Measurements from ENCODE around the gene ZNF738.

The ZNF738 gene

GRCh38 chr19:21352830-21353229 lies 6.0 kb upstream of the ZNF738 start:
- DNase-seq (no peak), ATAC-seq (replicated peaks) (no peak)
- H3K9me3 Mint-ChIP-seq: peaks cover 0 to 2% of the 10 kb centered on the region in 2 donors
- no peaks in the 10 kb centered on the region for H3K4me1 Mint-ChIP-seq (ENCODE audit: low read depth in 2 of 2)
- H3K36me3 Mint-ChIP-seq (ENCODE audit: insufficient read depth): no peaks in the 10 kb centered on the region
- H3K27ac Mint-ChIP-seq: no peak overlapping the region
- H3K27me3 Mint-ChIP-seq: no peaks in the 10 kb centered on the region
- H3K4me3 Mint-ChIP-seq: no peak overlapping the region

DNA sequence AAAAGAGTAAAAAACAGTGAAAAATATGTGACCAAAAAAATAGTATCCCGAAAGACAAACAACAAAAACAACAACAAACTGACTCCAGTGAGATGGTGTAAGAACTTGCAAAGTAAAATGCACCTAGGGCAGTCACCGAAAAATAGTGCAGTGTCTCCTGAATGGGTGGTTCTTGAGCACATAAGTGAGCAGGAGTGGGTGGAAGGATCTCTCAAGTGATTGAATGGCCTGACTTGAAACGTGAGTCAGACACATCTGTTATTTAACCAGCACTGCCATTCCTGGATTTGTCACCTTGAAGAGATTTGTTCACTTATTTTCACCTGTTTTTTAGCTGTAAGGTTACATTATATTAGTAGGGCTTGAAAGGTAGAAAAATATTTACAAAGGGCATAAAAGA lies 3.5 kb downstream of the ZNF738 start:
- ATAC-seq (replicated peaks) (no peak), DNase-seq (no peak)
- H3K27me3 Mint-ChIP-seq: no peaks in the 10 kb centered on the region
- H3K27ac Mint-ChIP-seq: no peak overlapping the region
- H3K9me3 Mint-ChIP-seq: no peaks in the 10 kb centered on the region
- H3K4me1 Mint-ChIP-seq (ENCODE audit: low read depth in 2 of 2): peaks cover 4 to 6% of the 10 kb centered on the region in 2 donors
- peaks cover 13% of the 10 kb centered on the region for H3K36me3 Mint-ChIP-seq (ENCODE audit: insufficient read depth)
- H3K4me3 Mint-ChIP-seq: no peak overlapping the region

- H3K4me3 Mint-ChIP-seq: no peak overlapping the region
- peaks cover 8% of the 10 kb centered on the region for H3K36me3 Mint-ChIP-seq (ENCODE audit: insufficient read depth)
- ATAC-seq (replicated peaks): no peak
- no peaks in the 10 kb centered on the region for H3K4me1 Mint-ChIP-seq (ENCODE audit: low read depth in 2 of 2)
- no peak for DNase-seq
- no peak overlapping the region for H3K27ac Mint-ChIP-seq
- no peaks in the 10 kb centered on the region for H3K27me3 Mint-ChIP-seq
- H3K9me3 Mint-ChIP-seq: peaks cover 3 to 18% of the 10 kb centered on the region in 2 donors
Observed at GRCh38 chr19:21383980-21384582, 25.3 kb downstream of the ZNF738 start.

GRCh38 chr19:21396121-21396520 lies 37.3 kb downstream of the ZNF738 start:
- no peaks in the 10 kb centered on the region for H3K9me3 Mint-ChIP-seq
- H3K36me3 Mint-ChIP-seq (ENCODE audit: insufficient read depth): peaks cover 39% of the 10 kb centered on the region
- ATAC-seq (replicated peaks) (no peak), DNase-seq (no peak)
- no peak overlapping the region for H3K27ac Mint-ChIP-seq
- H3K4me1 Mint-ChIP-seq (ENCODE audit: low read depth in 2 of 2): peaks cover 23 to 27% of the 10 kb centered on the region in 2 donors
- peak overlapping the region in 1 of 2 donors; percentile 15 for H3K4me3 Mint-ChIP-seq
- H3K27me3 Mint-ChIP-seq: no peaks in the 10 kb centered on the region

DNA sequence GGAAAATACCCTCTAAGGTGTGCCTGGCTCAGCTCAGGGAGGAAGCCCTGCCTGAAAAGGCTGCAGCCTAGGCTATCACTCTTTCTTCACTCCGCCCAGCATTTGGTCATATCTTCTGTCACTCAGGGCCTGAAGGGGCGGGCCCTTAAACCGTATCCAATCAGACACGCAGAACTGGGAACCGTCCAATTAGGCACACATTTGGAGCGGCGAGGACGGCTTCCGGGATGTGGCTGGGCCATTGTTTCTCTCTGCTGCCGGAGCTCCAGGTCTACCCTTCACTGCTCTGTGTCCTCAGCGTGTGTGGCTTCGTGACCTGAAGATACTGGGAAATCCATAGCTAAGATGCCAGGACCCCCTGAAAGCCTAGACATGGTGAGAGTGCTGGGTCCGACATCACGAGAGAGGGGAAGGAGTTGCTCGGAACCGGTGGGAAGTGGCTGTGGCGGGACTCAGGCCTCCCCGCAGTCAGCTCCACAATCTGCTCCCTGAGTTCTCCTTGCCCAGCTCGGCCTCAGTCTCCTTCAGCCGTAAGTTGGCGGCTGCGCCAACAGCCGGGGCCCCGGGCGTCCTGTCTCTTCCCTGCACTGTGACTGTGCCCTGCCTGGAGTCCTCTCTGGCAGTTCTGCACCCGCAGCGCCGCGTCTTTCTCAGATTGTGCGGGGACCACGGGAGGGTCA lies 38.2 kb downstream of the ZNF738 start, which contains the start of gene ZNF493:
ZNF493 (plus strand) TSS at position 241 of the 680 bp plus-strand sequence; CDS start at position 346, 105 bp downstream.
- H3K4me1 Mint-ChIP-seq (ENCODE audit: low read depth in 2 of 2): peaks cover 26 to 27% of the 10 kb centered on the region in 2 donors
- DNase-seq (peak; percentile 88 to 94 (median 91)), ATAC-seq (replicated peaks) (peak; percentile 99)
- H3K27me3 Mint-ChIP-seq: no peaks in the 10 kb centered on the region
- no peaks in the 10 kb centered on the region for H3K9me3 Mint-ChIP-seq
- H3K36me3 Mint-ChIP-seq (ENCODE audit: insufficient read depth): peaks cover 45% of the 10 kb centered on the region
- H3K4me3 Mint-ChIP-seq: peak within 1 kb of the TSS; percentile 94 to 96
- peak within 1 kb of the TSS; percentile 85 to 92 for H3K27ac Mint-ChIP-seq

- peak overlapping the region; percentile 60 to 94 for H3K4me3 Mint-ChIP-seq
- DNase-seq (no peak), ATAC-seq (replicated peaks) (no peak)
- peaks cover 35 to 39% of the 10 kb centered on the region in 2 donors for H3K4me1 Mint-ChIP-seq (ENCODE audit: low read depth in 2 of 2)
- no peaks in the 10 kb centered on the region for H3K9me3 Mint-ChIP-seq
- peaks cover 47% of the 10 kb centered on the region for H3K36me3 Mint-ChIP-seq (ENCODE audit: insufficient read depth)
- H3K27me3 Mint-ChIP-seq: no peaks in the 10 kb centered on the region
- peak overlapping the region in 1 of 2 donors; percentile 85 for H3K27ac Mint-ChIP-seq
Observed at GRCh38 chr19:21398851-21399250, 40.1 kb downstream of the ZNF738 start.

DNA sequence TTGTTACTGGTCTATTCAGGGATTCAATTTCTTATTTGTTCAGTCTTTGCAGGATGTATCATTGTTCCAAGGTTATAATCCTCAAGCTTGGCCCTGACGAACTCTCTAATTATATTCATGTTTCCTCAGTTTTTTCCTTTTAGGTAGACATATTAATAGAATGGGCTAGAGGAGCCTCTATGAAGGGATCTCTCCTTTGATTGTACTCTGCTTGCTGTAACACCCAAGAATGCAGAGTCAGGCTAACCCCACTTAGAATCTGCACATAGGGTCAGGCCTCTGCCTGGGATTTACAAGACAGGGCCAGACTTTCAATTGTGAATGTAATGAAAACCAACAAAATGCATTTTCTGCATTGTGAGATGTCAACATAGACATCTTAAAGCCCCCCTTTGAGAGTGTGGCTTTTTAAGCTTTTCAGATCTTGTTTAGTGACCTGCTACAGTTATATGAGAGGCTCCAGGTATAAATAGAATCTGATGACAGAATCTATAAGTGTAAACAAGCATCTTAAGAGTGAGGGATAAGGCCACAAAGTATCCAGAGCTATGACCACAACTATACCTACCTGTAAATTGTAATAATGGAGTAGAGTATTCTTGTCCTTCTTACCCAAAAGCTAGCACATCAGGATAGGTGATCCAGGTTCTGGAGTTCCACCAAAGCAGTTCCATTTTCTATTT lies 43.6 kb downstream of the ZNF738 start:
- Mint-ChIP-seq H3K4me1 (ENCODE audit: low read depth in 2 of 2) (peaks cover 28 to 44% of the 10 kb centered on the region in 2 donors), H3K36me3 (ENCODE audit: insufficient read depth) (peaks cover 62% of the 10 kb centered on the region), H3K9me3 (no peaks in the 10 kb centered on the region), H3K27ac (peak overlapping the region in 1 of 2 donors; percentile 77), H3K4me3 (no peak overlapping the region), H3K27me3 (no peaks in the 10 kb centered on the region)
- ATAC-seq (replicated peaks): no peak
- no peak for DNase-seq

DNA sequence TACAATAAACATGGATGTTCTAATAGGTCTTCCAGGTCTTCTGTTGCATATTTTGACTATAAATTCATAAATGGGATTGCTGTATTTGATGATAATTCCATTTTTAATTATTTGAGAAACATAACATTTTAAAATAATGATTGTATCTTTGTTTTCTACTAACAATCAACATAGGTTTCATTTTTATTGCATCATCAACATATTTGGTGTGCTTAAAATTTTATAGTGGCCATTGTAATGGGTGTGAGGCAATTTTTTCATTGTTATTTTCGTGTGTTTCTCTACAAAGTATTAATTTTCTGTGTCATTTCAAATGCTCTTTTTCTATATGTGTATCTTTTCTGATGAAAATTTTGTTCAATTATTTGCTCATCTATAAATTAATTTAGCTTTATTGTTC lies 51.4 kb downstream of the ZNF738 start:
- peaks cover 62% of the 10 kb centered on the region for H3K36me3 Mint-ChIP-seq (ENCODE audit: insufficient read depth)
- H3K27me3 Mint-ChIP-seq: no peaks in the 10 kb centered on the region
- H3K9me3 Mint-ChIP-seq: peaks cover 0 to 3% of the 10 kb centered on the region in 2 donors
- H3K4me3 Mint-ChIP-seq: no peak overlapping the region
- no peak overlapping the region for H3K27ac Mint-ChIP-seq
- peaks cover 0 to 4% of the 10 kb centered on the region in 2 donors for H3K4me1 Mint-ChIP-seq (ENCODE audit: low read depth in 2 of 2)
- ATAC-seq (replicated peaks) (no peak), DNase-seq (no peak)

DNA sequence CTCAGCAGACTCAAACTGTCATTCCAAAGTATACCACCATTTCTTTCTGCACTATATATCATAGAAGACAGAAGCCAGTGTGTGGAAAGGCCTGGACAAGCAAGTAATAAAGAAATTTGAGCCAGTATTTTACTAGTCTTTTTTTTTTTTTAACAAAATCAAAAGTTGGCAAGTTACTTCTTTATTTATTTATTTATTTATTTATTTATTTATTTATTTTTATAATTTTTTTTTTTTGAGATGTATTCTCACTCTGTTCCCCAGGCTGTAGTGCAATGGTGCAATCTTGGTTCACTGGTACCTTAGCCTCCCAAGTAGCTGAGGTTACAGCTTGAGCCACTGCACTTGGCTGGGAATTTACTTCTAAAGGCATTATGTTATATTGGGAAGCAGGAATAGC lies 63.4 kb downstream of the ZNF738 start:
- DNase-seq (no peak), ATAC-seq (replicated peaks) (no peak)
- peaks cover 5% of the 10 kb centered on the region for H3K36me3 Mint-ChIP-seq (ENCODE audit: insufficient read depth)
- no peaks in the 10 kb centered on the region for H3K27me3 Mint-ChIP-seq
- H3K4me3 Mint-ChIP-seq: no peak overlapping the region
- H3K4me1 Mint-ChIP-seq (ENCODE audit: low read depth in 2 of 2): no peaks in the 10 kb centered on the region
- no peak overlapping the region for H3K27ac Mint-ChIP-seq
- peaks cover under 1 to 6% of the 10 kb centered on the region in 2 donors for H3K9me3 Mint-ChIP-seq

GRCh38 chr19:21423057-21424041 lies 64.5 kb downstream of the ZNF738 start:
- Mint-ChIP-seq H3K4me3 (no peak overlapping the region), H3K36me3 (ENCODE audit: insufficient read depth) (peaks cover 5% of the 10 kb centered on the region), H3K9me3 (peaks cover 0 to 3% of the 10 kb centered on the region in 2 donors), H3K4me1 (ENCODE audit: low read depth in 2 of 2) (no peaks in the 10 kb centered on the region), H3K27ac (no peak overlapping the region), H3K27me3 (no peaks in the 10 kb centered on the region)
- DNase-seq (no peak), ATAC-seq (replicated peaks) (no peak)

Data from effector memory CD8-positive, alpha-beta T cell (primary cell).